NCI-H226 (cell line): ENCODE measurements around the gene ITIH3.

Experiments used
- DNase-seq: peaks from one replicate; pipeline ENCODE4 v3.0.0-alpha.2; 2015

The ITIH3 gene

GRCh38 chr3:52793702-52794611 lies 639 bp upstream of the ITIH3 start:
- no peak for DNase-seq

GRCh38 chr3:52795298-52795900 lies 803 bp downstream of the ITIH3 start:
- DNase-seq: no peak

- DNase-seq: no peak
Observed at GRCh38 chr3:52796411-52796810, 1.8 kb downstream of the ITIH3 start.

GRCh38 chr3:52798376-52798977 lies 3.9 kb downstream of the ITIH3 start:
- DNase-seq: no peak

GRCh38 chr3:52798978-52799476 lies 4.4 kb downstream of the ITIH3 start:
- no peak for DNase-seq

GRCh38 chr3:52800079-52800478 lies 5.5 kb downstream of the ITIH3 start:
- DNase-seq: no peak

- DNase-seq: no peak
Observed at GRCh38 chr3:52801839-52802238, 7.2 kb downstream of the ITIH3 start.

- no peak for DNase-seq
Observed at GRCh38 chr3:52805270-52806039, 10.9 kb downstream of the ITIH3 start.

GRCh38 chr3:52809149-52809548 lies 14.6 kb downstream of the ITIH3 start:
- no peak for DNase-seq

- no peak for DNase-seq
Observed at GRCh38 chr3:52809662-52810377, 15.2 kb downstream of the ITIH3 start.

GRCh38 chr3:52810923-52811322 lies 16.3 kb downstream of the ITIH3 start:
- no peak for DNase-seq

- DNase-seq: no peak
Observed at GRCh38 chr3:52811452-52812011, 16.9 kb downstream of the ITIH3 start.

GRCh38 chr3:52813810-52814209 lies 19.2 kb downstream of the ITIH3 start:
- no peak for DNase-seq

- no peak for DNase-seq
Observed at GRCh38 chr3:52816199-52816598, 21.6 kb downstream of the ITIH3 start.

GRCh38 chr3:52816654-52817053 lies 22.1 kb downstream of the ITIH3 start:
- no peak for DNase-seq

- DNase-seq: no peak
Observed at GRCh38 chr3:52817221-52817620, 22.6 kb downstream of the ITIH3 start.

GRCh38 chr3:52817860-52818259 lies 23.3 kb downstream of the ITIH3 start:
- no peak for DNase-seq

GRCh38 chr3:52819936-52820335 lies 25.3 kb downstream of the ITIH3 start:
- no peak for DNase-seq

GRCh38 chr3:52820736-52821135 lies 26.1 kb downstream of the ITIH3 start:
- DNase-seq: no peak

- no peak for DNase-seq
Observed at GRCh38 chr3:52822363-52822762, 27.8 kb downstream of the ITIH3 start.

- no peak for DNase-seq
Observed at GRCh38 chr3:52824037-52824436, 29.4 kb downstream of the ITIH3 start.

GRCh38 chr3:52827441-52827840 lies 32.8 kb downstream of the ITIH3 start:
- no peak for DNase-seq
